Kidney capillary endothelial cell (primary cell): ENCODE results near the gene FAM167B.

ENCODE experiments used
- DNase-seq: peaks from one replicate; pipeline ENCODE4 v3.0.0-alpha.2; 2018; ENCODE audit warnings: low spot score

The FAM167B gene

GRCh38 chr1:32223683-32224082 lies 23.3 kb upstream of the FAM167B start:
- no peak for DNase-seq

GRCh38 chr1:32224285-32224684 lies 22.7 kb upstream of the FAM167B start:
- DNase-seq, result no peak

GRCh38 chr1:32228771-32229170 lies 18.3 kb upstream of the FAM167B start:
- DNase-seq, result no peak

DNA sequence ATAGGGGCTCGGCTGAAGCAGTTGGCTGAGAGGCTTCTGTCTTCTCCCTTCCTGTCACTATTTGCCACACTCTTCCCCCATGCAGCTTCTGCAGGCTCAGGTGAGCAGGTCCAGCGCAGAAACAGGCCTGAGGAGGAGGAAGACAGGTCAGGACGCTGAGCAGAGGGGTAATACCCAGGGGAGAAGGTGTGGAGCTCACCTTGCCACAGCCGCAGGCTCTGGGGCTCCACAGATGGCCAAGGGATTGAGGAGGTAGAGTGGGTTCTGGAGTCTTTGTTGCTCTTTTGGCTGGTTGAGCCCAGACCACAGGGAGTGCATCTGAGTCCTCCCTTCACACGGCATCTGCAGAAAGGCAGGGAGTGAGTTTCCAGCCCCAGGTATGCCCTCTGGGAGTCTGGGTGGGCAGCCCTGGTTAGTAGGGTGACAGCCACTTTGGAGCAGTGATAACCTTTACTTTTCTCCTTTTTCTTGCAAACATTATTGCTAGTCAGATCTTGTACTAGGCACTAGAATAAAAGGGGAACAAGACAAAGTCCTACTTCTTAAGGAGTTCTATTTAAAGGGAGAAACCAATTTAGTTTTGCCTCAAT lies 15.1 kb upstream of the FAM167B start:
- no peak for DNase-seq

DNA sequence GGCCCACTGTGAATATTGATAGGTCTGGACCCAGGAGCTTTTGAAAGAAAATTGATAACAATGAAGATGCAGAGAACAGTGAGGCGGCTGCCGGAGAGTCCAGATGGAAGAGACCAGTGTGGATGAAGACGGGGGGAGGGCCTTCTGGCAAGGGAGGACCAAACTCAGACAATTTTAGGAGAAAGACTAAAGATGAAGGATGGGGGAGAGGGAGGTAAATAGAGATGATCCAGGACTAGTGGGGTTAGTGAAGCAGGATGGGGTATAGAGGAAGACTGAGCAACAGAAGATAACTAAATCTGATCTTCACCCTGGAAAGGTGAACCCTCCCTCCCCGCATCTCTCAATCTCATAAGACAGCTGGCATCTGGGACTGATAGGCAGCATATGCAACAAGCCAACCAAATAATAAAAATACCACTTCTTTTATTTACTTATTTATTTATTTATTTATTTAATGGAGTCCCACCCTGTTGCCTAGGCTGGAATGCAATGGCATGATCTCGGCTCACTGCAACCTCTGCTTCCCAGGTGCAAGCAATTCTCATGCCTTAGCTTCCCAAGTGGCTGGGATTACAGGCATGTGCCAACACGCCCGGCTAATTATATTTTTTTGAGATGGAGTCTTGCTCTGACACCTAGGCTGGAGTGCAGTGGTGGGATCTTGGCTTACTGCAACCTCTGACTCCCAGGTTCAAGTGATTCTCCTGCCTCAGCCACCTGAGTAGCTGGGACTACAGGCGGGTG lies 14.3 kb upstream of the FAM167B start:
- no peak for DNase-seq

DNA sequence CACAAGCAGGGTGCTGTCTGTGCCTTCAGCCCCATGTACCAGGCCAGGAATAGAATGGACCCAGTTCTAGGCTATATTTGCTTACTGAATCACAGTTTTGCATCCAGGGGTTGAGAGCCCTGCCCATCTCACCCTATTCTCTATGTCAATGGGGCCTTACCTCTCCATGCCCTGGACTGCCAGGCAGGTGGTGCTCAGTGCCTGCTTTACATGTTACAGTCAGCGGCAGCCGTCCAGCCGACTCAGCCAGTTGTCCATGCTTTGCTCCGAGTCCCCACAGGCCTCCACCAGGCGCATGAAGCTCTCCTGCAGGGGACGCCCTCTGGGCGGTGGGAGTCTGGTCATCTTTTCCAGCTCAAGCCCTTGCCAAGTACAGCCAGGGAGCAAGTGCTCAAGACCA lies 12.2 kb upstream of the FAM167B start:
- no peak for DNase-seq

DNA sequence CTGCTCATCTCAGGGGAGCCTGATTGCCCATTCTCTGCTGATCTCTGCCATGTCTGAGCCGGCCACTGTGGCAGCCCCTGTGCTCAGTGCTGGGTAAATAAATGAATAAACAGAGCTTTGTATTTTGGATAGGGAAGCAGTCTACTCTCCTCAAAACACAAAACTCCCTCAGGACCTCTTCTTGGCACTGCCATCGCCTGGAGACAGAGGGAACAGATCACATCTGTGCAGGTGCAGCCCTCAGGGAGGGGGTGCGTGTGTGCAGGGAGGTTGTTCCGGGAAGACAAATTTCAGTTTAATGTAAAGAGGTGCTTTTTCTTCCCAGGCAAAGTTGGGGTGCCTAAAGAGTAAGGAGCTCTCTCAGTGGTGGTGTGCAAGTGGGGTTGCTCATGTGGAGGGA lies 7.7 kb upstream of the FAM167B start:
- DNase-seq, result no peak

- DNase-seq, result no peak
Observed at GRCh38 chr1:32239790-32240139, 7.3 kb upstream of the FAM167B start.

- no peak for DNase-seq
Observed at GRCh38 chr1:32240140-32240951, 6.7 kb upstream of the FAM167B start.

- DNase-seq, result no peak
Observed at GRCh38 chr1:32241001-32241763, 5.8 kb upstream of the FAM167B start.

GRCh38 chr1:32242341-32242851 lies 4.6 kb upstream of the FAM167B start:
- no peak for DNase-seq

DNA sequence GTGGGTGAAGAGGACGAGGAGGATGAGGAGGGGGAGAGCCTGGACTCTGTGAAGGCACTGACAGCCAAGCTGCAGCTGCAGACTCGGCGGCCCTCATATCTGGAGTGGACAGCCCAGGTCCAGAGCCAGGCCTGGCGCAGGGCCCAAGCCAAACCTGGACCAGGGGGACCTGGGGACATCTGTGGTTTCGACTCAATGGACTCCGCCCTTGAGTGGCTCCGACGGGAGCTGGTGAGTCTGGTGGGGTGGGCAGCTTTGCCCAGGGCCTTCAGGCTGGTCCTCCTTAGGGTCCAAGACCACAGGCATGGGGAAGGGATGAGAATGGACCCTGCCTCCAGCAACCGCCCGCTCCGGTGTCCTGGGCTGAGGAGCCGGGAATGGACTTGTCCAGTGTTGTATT lies 430 bp downstream of the FAM167B start:
- DNase-seq, result no peak

- peak; percentile 70 for DNase-seq
Observed at GRCh38 chr1:32247983-32248889, 1.2 kb downstream of the FAM167B start.

DNA sequence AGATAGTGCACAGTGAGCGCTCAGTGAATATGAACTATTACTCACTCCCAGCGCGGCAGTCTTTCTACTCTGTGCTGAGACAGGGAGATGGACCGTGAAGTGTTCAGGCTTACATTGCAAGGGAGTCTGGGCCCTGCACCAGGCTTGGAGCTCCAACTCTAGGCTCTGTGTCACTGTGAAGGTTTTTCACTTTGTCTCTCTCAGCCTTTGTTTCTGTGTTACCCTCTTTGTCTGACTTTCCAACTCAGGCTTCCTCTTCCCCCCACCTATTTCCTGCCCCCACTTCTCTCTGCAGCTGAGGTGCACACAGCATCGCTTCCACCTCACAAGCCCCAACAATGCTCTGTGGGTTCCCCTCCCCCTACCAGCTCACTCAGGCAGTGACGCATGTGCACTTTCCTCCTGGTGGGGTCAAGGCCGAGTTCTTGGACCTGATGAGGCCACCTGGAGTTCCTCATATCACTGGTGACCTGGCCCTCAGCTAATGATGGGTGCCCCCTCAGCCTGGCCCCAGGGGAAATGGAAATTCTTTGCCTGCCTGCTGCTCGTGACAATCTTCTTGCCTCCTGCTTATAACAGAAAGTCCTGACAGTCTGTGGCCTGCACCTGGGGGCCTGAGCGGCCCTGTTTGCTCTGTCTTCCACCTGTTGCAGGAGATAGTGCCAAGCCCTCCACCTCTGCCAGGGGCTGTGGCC lies 3.0 kb downstream of the FAM167B start:
- peak; percentile 94 for DNase-seq

- DNase-seq, result no peak
Observed at GRCh38 chr1:32250893-32251716, 4.1 kb downstream of the FAM167B start, which contains the start of gene LCK. TSS of gene LCK (plus strand) at chr1:32251265. CDS start at chr1:32274330, 23,065 bp downstream.

DNA sequence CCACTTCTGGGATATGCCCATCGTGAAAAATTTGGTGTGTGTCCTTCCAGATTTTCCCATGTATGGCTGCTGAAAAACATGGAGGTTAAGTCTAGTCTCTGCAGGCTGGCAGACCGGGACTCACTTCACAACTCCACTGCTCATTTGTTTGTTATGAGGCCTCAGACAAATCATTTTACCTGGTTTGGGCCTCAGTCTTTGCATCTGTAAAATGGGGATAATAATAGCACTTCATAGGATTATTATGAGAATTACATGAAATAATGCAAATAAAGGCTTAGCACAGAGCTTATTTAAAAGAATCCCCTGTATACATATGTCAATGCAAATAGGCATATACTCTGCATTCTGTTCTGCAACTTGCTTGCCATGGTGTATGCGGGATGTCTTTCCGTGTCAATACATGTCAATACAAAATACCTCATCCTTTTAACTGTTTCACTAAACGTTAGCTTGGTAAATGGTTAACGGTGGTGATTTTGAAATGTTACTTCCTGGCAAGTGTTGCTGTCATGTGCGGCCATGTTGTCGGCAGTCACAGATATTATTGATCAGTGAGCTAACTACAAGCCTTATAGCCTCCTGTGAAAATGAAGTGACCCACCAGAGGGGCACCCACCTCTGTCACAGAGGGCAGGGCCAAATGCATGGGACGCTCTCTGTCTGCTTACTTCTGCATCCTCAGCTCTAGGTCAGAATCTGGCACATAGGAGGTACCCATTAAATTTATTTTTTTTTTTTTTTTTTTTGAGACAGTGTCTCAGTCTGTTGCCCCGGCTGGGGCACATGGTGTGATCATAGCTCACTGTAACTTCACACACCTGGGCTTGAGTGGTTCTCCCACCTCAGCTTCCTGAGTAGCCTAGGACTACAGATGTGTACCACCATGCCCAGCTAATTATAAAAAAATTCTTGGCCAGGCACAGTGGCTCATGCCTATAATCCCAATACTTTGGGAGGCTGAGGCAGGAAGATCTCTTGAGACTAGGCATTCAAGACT lies 8.3 kb downstream of the FAM167B start:
- DNase-seq, result no peak

- no peak for DNase-seq
Observed at GRCh38 chr1:32256473-32257226, 9.6 kb downstream of the FAM167B start.

DNA sequence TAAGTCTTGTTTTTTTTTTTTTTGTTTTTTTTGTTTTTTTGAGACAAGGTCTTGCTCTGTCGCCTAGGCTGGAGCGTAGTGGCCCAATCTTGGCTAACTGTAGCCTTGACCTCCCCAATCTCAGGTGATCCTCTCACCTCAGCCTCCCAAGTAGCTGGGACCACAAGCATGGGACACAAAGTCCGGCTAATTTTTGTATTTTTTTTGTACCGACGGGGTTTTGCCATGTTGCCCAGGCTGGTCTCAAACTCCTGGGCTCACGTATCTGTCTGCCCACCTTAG lies 10.1 kb downstream of the FAM167B start:
- no peak for DNase-seq
